Measurements from ENCODE around the gene ACACA.
A peak's percentile ranks its signal among the peaks of the same experiment; 100 is the strongest.

The ACACA gene

DNA sequence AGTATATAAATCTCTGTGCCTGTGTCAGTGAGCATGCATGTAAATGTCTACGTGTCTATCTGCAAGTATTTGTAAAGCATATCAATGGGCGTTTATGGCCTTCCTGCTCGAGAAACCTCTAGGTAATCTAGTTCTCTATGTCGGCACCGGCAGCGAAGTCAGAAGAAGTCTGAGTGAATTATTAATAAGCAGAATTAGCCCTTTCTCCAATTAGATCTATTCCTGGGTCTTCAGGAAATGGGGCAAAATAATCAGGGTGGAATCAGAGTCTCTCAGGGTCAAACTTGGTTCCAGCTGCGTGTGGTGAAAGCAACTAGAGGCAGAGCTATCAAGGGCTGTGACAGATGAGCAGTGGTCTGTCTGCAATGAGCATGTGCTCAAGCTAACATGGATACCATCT, 30.9 kb downstream of the ACACA start, which contains the start of gene C17orf78:
TSS of gene C17orf78 (plus strand) at position 280 of the 400 bp plus-strand sequence. CDS start at position 388, 108 bp downstream.
- no peaks in the 10 kb centered on the region for H3K36me3 ChIP-seq (replicated peaks; ENCODE audit: insufficient read depth, low read length)
- H3K9me2 ChIP-seq (replicated peaks; ENCODE audit: insufficient read depth, low read length): no peaks in the 10 kb centered on the region
- H3K9me3 ChIP-seq (replicated peaks; ENCODE audit: insufficient read depth, low read length): no peaks in the 10 kb centered on the region
- no peaks in the 10 kb centered on the region for H3K27me3 ChIP-seq (replicated peaks; ENCODE audit: insufficient read depth, low read length)
- DNase-seq: no peak
- H3K4me3 ChIP-seq (ENCODE audit: low read length): no peak within 1 kb of the TSS
- TF ChIP-seq EZH2 (optimal IDR thresholded peaks at IDR 0.05; ENCODE audit: low read depth, low read length): no peak
- TF ChIP-seq, protein P1, sequence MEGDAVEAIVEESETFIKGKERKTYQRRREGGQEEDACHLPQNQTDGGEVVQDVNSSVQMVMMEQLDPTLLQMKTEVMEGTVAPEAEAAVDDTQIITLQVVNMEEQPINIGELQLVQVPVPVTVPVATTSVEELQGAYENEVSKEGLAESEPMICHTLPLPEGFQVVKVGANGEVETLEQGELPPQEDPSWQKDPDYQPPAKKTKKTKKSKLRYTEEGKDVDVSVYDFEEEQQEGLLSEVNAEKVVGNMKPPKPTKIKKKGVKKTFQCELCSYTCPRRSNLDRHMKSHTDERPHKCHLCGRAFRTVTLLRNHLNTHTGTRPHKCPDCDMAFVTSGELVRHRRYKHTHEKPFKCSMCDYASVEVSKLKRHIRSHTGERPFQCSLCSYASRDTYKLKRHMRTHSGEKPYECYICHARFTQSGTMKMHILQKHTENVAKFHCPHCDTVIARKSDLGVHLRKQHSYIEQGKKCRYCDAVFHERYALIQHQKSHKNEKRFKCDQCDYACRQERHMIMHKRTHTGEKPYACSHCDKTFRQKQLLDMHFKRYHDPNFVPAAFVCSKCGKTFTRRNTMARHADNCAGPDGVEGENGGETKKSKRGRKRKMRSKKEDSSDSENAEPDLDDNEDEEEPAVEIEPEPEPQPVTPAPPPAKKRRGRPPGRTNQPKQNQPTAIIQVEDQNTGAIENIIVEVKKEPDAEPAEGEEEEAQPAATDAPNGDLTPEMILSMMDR (IDR thresholded peaks at IDR 0.05; ENCODE audit: low read length): no peak
- TF ChIP-seq EZH2phosphoT487 (IDR thresholded peaks at IDR 0.05; ENCODE audit: low read length): no peak
- H3K4me1 ChIP-seq (ENCODE audit: low read length): no peaks in the 10 kb centered on the region
- H3K79me2 ChIP-seq (ENCODE audit: low read length): no peaks in the 10 kb centered on the region
- H3K9ac ChIP-seq (ENCODE audit: low read length): no peak within 1 kb of the TSS
- no peak within 1 kb of the TSS for H3K4me2 ChIP-seq (ENCODE audit: low read depth, low read length)
- no peaks in the 10 kb centered on the region for H4K20me1 ChIP-seq (ENCODE audit: insufficient read depth, low read length)
- H3K27ac ChIP-seq (ENCODE audit: low read length): no peak within 1 kb of the TSS
- no peak within 1 kb of the TSS for H2AFZ ChIP-seq (ENCODE audit: low read length)
- no peaks in the 10 kb centered on the region for H3F3A ChIP-seq (ENCODE audit: insufficient read depth, low read length)

DNA sequence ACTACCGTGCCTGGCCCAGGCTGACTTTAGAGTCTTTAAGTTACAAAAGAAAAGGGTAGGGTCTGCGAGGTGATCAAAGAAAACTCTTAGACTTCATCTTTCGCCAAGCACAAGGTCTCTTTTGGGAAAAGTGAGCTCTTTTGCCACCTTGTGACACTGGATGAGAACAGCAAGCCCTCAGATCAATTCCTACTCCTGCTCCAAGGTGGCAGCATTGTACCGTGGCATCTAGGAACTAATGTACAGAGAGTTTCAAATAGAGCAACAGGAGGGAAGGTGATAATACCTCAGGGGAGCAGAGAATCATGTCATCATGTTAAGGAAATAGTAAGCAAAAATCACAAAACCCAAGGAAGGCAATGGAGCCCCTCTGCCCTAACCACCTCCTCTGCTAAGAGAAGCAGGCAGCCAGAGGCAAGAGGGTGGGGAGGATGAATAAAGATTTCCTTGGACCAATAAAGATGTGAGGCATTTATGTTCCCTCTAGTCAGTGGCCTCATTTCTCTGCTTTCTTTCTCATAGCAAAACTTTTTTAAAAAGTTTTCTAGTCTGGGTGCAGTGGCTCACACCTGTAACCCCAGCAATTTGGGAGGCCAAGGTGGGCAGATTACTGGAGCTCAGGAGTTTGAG, 33.0 kb downstream of the ACACA start:
- Histone ChIP-seq H3K9me2 (replicated peaks; ENCODE audit: insufficient read depth, low read length) (no peaks in the 10 kb centered on the region), H3K27ac (ENCODE audit: low read length) (no peak overlapping the region), H2AFZ (ENCODE audit: low read length) (peak overlapping the region; percentile 78), H3K4me3 (ENCODE audit: low read length) (no peak overlapping the region), H4K20me1 (ENCODE audit: insufficient read depth, low read length) (no peaks in the 10 kb centered on the region), H3K27me3 (replicated peaks; ENCODE audit: insufficient read depth, low read length) (no peaks in the 10 kb centered on the region), H3K9me3 (replicated peaks; ENCODE audit: insufficient read depth, low read length) (no peaks in the 10 kb centered on the region), H3K9ac (ENCODE audit: low read length) (no peak overlapping the region), H3K79me2 (ENCODE audit: low read length) (no peaks in the 10 kb centered on the region), H3K4me1 (ENCODE audit: low read length) (no peaks in the 10 kb centered on the region), H3K4me2 (ENCODE audit: low read depth, low read length) (peak overlapping the region; percentile 38; the same call in 1 of the 2 replicates), H3F3A (ENCODE audit: insufficient read depth, low read length) (no peaks in the 10 kb centered on the region), H3K36me3 (replicated peaks; ENCODE audit: insufficient read depth, low read length) (no peaks in the 10 kb centered on the region)
- no peak for TF ChIP-seq EZH2 (optimal IDR thresholded peaks at IDR 0.05; ENCODE audit: low read depth, low read length)
- no peak for TF ChIP-seq EZH2phosphoT487 (IDR thresholded peaks at IDR 0.05; ENCODE audit: low read length)
- TF ChIP-seq, protein P1 (IDR thresholded peaks at IDR 0.05; ENCODE audit: low read length): peak; percentile 100
- DNase-seq: peak; percentile 86

DNA sequence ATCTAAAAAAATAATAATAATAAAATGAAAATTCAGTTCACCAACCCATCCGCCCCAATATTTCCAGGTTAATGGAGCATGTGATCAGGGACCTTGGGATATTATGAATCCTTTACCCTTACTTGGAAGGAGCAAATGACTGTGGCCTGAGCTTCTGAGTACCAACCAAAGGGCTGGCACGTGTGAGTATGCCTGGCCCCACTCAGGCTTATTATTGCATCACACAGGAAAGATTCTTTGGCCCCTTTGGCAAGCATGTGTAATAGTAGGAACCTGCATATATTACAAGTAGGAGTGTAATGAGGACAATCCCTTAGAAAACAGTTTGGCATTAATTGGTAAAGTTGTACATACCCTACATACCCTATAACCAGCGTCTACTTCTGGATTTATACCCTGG, 38.1 kb downstream of the ACACA start:
- DNase-seq: no peak
- no peak overlapping the region for H2AFZ ChIP-seq (ENCODE audit: low read length)
- TF ChIP-seq, protein P1 (IDR thresholded peaks at IDR 0.05; ENCODE audit: low read length): no peak
- TF ChIP-seq EZH2phosphoT487 (IDR thresholded peaks at IDR 0.05; ENCODE audit: low read length) (no peak), EZH2 (optimal IDR thresholded peaks at IDR 0.05; ENCODE audit: low read depth, low read length) (no peak)
- H3K79me2 ChIP-seq (ENCODE audit: low read length): no peaks in the 10 kb centered on the region
- no peak overlapping the region for H3K9ac ChIP-seq (ENCODE audit: low read length)
- no peaks in the 10 kb centered on the region for H3K36me3 ChIP-seq (replicated peaks; ENCODE audit: insufficient read depth, low read length)
- H3K4me1 ChIP-seq (ENCODE audit: low read length): no peaks in the 10 kb centered on the region
- H3K9me2 ChIP-seq (replicated peaks; ENCODE audit: insufficient read depth, low read length): no peaks in the 10 kb centered on the region
- H3K4me3 ChIP-seq (ENCODE audit: low read length): no peak overlapping the region
- H3K27ac ChIP-seq (ENCODE audit: low read length): no peak overlapping the region
- H3K27me3 ChIP-seq (replicated peaks; ENCODE audit: insufficient read depth, low read length): no peaks in the 10 kb centered on the region
- no peaks in the 10 kb centered on the region for H3F3A ChIP-seq (ENCODE audit: insufficient read depth, low read length)
- no peaks in the 10 kb centered on the region for H3K9me3 ChIP-seq (replicated peaks; ENCODE audit: insufficient read depth, low read length)
- H4K20me1 ChIP-seq (ENCODE audit: insufficient read depth, low read length): no peaks in the 10 kb centered on the region
- H3K4me2 ChIP-seq (ENCODE audit: low read depth, low read length): no peak overlapping the region

All from MM.1S (cell line).